IMR-90 (cell line): Measurements from ENCODE around the gene FADS2. TPM values are rescaled to one million over a fixed set of nuclear protein-coding genes. Genes with fewer than 3 reads are reported as not detected.

Experiments
- ATAC-seq: fragments of 200-7000 bp; cut with Tn5 transposase; 2 replicates; pipeline ENCODE4 v1.9.1; 2020; ENCODE audit warnings: low read depth, mild to moderate bottlenecking, moderate library complexity
- Bru-seq: library from RNA; stranded (reverse); fragments of 400-500 nt; gene quantifications from one replicate; lab custom pipeline; 2021; lab: Mats Ljungman, UMichigan
- BruChase-seq, 2 experiments: library from RNA; stranded (reverse); fragments of 400-500 nt; gene quantifications; one replicate each; lab custom pipeline; 2021; lab: Mats Ljungman, UMichigan
- BruUV-seq: library from RNA; stranded (reverse); fragments of 400-500 nt; replicated peaks from 2 replicates; lab custom pipeline; 2021; lab: Mats Ljungman, UMichigan
- CTCF ChIA-PET: fragments of 300-600 bp; formaldehyde crosslinking; extraction: SDS; loops from one replicate; lab custom pipeline; 2021; ENCODE audit warnings: antibody characterized with exemption; lab: Yijun Ruan, JAX
- POLR2A ChIA-PET: fragments of 300-600 bp; sonication (Branson Sonifier 250); formaldehyde crosslinking; loops from one replicate; lab custom pipeline; 2022; ENCODE audit warnings: antibody characterized with exemption; ENCODE audit not compliant: unreplicated experiment; lab: Charles Lee
- DNase-seq: peaks from one replicate; pipeline ENCODE4 v3.0.0; 2013
- H2AFZ ChIP-seq: replicated peaks from 2 replicates; pipeline ENCODE3; 2013; ENCODE audit warnings: low read length, mild to moderate bottlenecking; ENCODE audit not compliant: poor library complexity
- H2AK5ac ChIP-seq: 2 replicates; pipeline ENCODE4 v1.6.1; 2013; ENCODE audit warnings: low read depth, low read length, inconsistent platforms
- H2AK9ac ChIP-seq: replicated peaks from 2 replicates; pipeline ENCODE3; 2013; ENCODE audit warnings: mild to moderate bottlenecking, low read depth, low read length, moderate library complexity; ENCODE audit not compliant: poor library complexity
- H2BK120ac ChIP-seq: 2 replicates; pipeline ENCODE4 v1.6.1; 2013; ENCODE audit warnings: low read depth, low read length, inconsistent platforms
- H2BK15ac ChIP-seq: 3 replicates; pipeline ENCODE4 v1.6.1; 2013; ENCODE audit warnings: low read depth, low read length, inconsistent platforms
- H2BK20ac ChIP-seq: 2 replicates; pipeline ENCODE4 v1.6.1; 2013; ENCODE audit warnings: low read depth, mild to moderate bottlenecking, inconsistent platforms, low read length, moderate library complexity
- H2BK5ac ChIP-seq: 2 replicates; pipeline ENCODE4 v1.6.1; 2013; ENCODE audit warnings: mild to moderate bottlenecking, low read depth, low read length, inconsistent platforms; ENCODE audit not compliant: poor library complexity, severe bottlenecking
- H3K14ac ChIP-seq: replicated peaks from 2 replicates; pipeline ENCODE4 v1.6.1; 2013; ENCODE audit warnings: low read depth, low read length, inconsistent platforms
- H3K18ac ChIP-seq: 2 replicates; pipeline ENCODE4 v1.6.1; 2013; ENCODE audit warnings: low read depth, low read length, control low read depth
- H3K23ac ChIP-seq: 2 replicates; pipeline ENCODE4 v1.6.1; 2013; ENCODE audit warnings: low read depth, low read length, inconsistent platforms
- H3K27ac ChIP-seq: 2 replicates; pipeline ENCODE4 v1.5.1; 2013; ENCODE audit warnings: mild to moderate bottlenecking, control low read depth, low read length; ENCODE audit not compliant: insufficient read depth
- H3K27me3 ChIP-seq: 2 replicates; pipeline ENCODE4 v1.6.1; 2013; ENCODE audit warnings: low read length; ENCODE audit not compliant: control insufficient read depth, insufficient read depth
- H3K36me3 ChIP-seq: 2 replicates; pipeline ENCODE4 v1.6.1; 2013; ENCODE audit warnings: low read length, mixed read lengths; ENCODE audit not compliant: control insufficient read depth, insufficient read depth
- H3K4ac ChIP-seq: 2 replicates; pipeline ENCODE4 v1.6.1; 2013; ENCODE audit warnings: low read depth, low read length, inconsistent platforms
- H3K4me1 ChIP-seq: 2 replicates; pipeline ENCODE4 v1.6.1; 2013; ENCODE audit warnings: low read length, mixed read lengths; ENCODE audit not compliant: control insufficient read depth, insufficient read depth
- H3K4me2 ChIP-seq: 2 replicates; pipeline ENCODE4 v1.6.1; 2013; ENCODE audit warnings: low read depth, mild to moderate bottlenecking, control low read depth, low read length, moderate library complexity
- H3K4me3 ChIP-seq: 2 replicates; pipeline ENCODE4 v1.5.1; 2013; ENCODE audit warnings: low read depth, mild to moderate bottlenecking, control low read depth, low read length, moderate library complexity; ENCODE audit not compliant: insufficient read depth
- H3K56ac ChIP-seq: 2 replicates; pipeline ENCODE4 v1.6.1; 2013; ENCODE audit warnings: low read length, inconsistent platforms; ENCODE audit not compliant: insufficient read depth; ENCODE audit errors: extremely low read depth
- H3K79me1 ChIP-seq, 2 experiments: 2 replicates each; pipeline ENCODE4 v1.6.1; 2013; ENCODE audit warnings: low read length in 2 of 2, inconsistent platforms in 1 of 2, low read depth in 1 of 2
- H3K9ac ChIP-seq: 2 replicates; pipeline ENCODE4 v1.6.1; 2013; ENCODE audit warnings: low read depth, low read length, control low read depth
- H3K9me1 ChIP-seq: 2 replicates; pipeline ENCODE4 v1.6.1; 2013; ENCODE audit warnings: low read length, inconsistent platforms; ENCODE audit not compliant: insufficient read depth
- H3K9me3 ChIP-seq: 2 replicates; pipeline ENCODE4 v1.6.1; 2013; ENCODE audit warnings: low read length; ENCODE audit not compliant: control insufficient read depth, insufficient read depth
- H4K20me1 ChIP-seq: 2 replicates; pipeline ENCODE4 v1.6.1; 2013; ENCODE audit warnings: low read length, inconsistent platforms; ENCODE audit not compliant: insufficient read depth
- H4K5ac ChIP-seq: 2 replicates; pipeline ENCODE4 v1.6.1; 2013; ENCODE audit warnings: mild to moderate bottlenecking, low read depth, low read length, control low read depth
- H4K8ac ChIP-seq, 2 experiments: 2 replicates each; pipeline ENCODE4 v1.6.1; 2013; ENCODE audit warnings: low read depth in 2 of 2, low read length in 2 of 2, control low read depth in 1 of 2, inconsistent platforms in 1 of 2
- H4K91ac ChIP-seq: 2 replicates; pipeline ENCODE4 v1.6.1; 2013; ENCODE audit warnings: low read depth, low read length, inconsistent platforms; ENCODE audit not compliant: insufficient read depth
- BHLHE40 ChIP-seq: fragments of 150-350 bp; IDR thresholded peaks from 2 replicates; pipeline ENCODE4 v1.6.1; 2016; ENCODE audit warnings: mild to moderate bottlenecking, low read depth, low read length
- CHD1 ChIP-seq: IDR thresholded peaks from 2 replicates; pipeline ENCODE4 v1.6.1; 2012; ENCODE audit warnings: low read depth, low read length, improper control_type of control experiment
- FOS ChIP-seq: fragments of 150-350 bp; IDR thresholded peaks from 2 replicates; pipeline ENCODE4 v1.6.1; 2016; ENCODE audit warnings: low read depth, low read length
- MAFK ChIP-seq: IDR thresholded peaks from 2 replicates; pipeline ENCODE4 v1.6.1; 2012; ENCODE audit warnings: low read depth, low read length, improper control_type of control experiment
- MAZ ChIP-seq: IDR thresholded peaks from 2 replicates; pipeline ENCODE4 v1.6.1; 2012; ENCODE audit warnings: low read depth, mild to moderate bottlenecking, low read length, improper control_type of control experiment, moderate library complexity, borderline replicate concordance
- POLR2A ChIP-seq: IDR thresholded peaks from 2 replicates; pipeline ENCODE4 v1.6.1; 2012; ENCODE audit warnings: mild to moderate bottlenecking, low read depth, low read length
- RAD21 ChIP-seq: IDR thresholded peaks from 2 replicates; pipeline ENCODE4 v1.6.1; 2012; ENCODE audit warnings: low read length, improper control_type of control experiment
- USF2 ChIP-seq: fragments of 150-350 bp; IDR thresholded peaks from 2 replicates; pipeline ENCODE4 v1.6.1; 2017; ENCODE audit warnings: mild to moderate bottlenecking, antibody characterized with exemption, low read length, low read depth
- WGBS, 2 experiments: methylation state at CpG; one replicate each; pipeline versions ENCODE4 v1.1.5 to v1.1.7; 2013; ENCODE audit warnings: missing lambda C conversion rate in 2 of 2; ENCODE audit not compliant: insufficient read length in 1 of 2; ENCODE audit errors: extremely low coverage in 2 of 2; 5-methylcytosine and 5-hydroxymethylcytosine counted together
- dilution Hi-C: fragments of 300-500 bp; cut with HindIII; formaldehyde crosslinking; loops from one replicate; pipeline ENCODE4 v1.14.3; 2018; ENCODE audit warnings: low sequenced_read_pairs; ENCODE audit not compliant: unreplicated experiment
- in situ Hi-C: fragments of 300-500 bp; cut with MboI; formaldehyde crosslinking; loops from 3 replicates; pipeline ENCODE4 v1.14.3; 2019; ENCODE audit warnings: low sequenced_read_pairs, inconsistent platforms, mixed read lengths
- intact Hi-C: fragments of 100-400 bp; cut with micrococcal nuclease; formaldehyde crosslinking; loops from 2 replicates; pipeline ENCODE4 v1.10.0; 2022
- long read RNA-seq: library from polyadenylated mRNA; unstranded; transcript quantifications from one replicate; pipeline ENCODE4 v2.0.0, GENCODE V29; 2021; ENCODE audit not compliant: unreplicated experiment
- polyA plus RNA-seq, 3 experiments: library from polyadenylated mRNA; depleted of rRNA; stranded (reverse); fragments of >200 nt; gene quantifications; 2 replicates each; pipeline ENCODE4 v1.2.3, GENCODE V29; 2012; ENCODE audit warnings: low replicate concordance in 1 of 3
- total RNA-seq: library from RNA; depleted of rRNA; stranded (reverse); fragments of >200 nt; gene quantifications from 2 replicates; pipeline ENCODE4 v1.2.3, GENCODE V29; 2012; rRNA removed
- TF ChIP-seq, protein P1 (sequence below): conservative IDR thresholded peaks from 2 replicates; pipeline ENCODE4 v1.5.1; 2012; ENCODE audit warnings: mild to moderate bottlenecking, low read depth, low read length, improper control_type of control experiment
- TF ChIP-seq, protein P2 (sequence below): fragments of 150-350 bp; IDR thresholded peaks from 2 replicates; pipeline ENCODE4 v1.6.1; 2016; ENCODE audit warnings: low read depth, mild to moderate bottlenecking, low read length, moderate library complexity, borderline replicate concordance

Gene FADS2
- total RNA-seq (31.9 and 33.3 TPM in 2 replicates), polyA plus RNA-seq (2012; rRNA removed) (88.4 and 98.4 TPM in 2 replicates), Bru-seq, nascent RNA (percentile 52 among the genes with signal in this experiment), BruChase-seq, experiment 1, labeled RNA remaining after a 6-hour chase (percentile 61 among the genes with signal in this experiment), BruChase-seq, experiment 2, labeled RNA remaining after a 2-hour chase (percentile 62 among the genes with signal in this experiment)
- polyA plus RNA-seq (2012; cell fraction: cytosol; rRNA removed), result 45.4 and 87.9 TPM in 2 replicates
- polyA plus RNA-seq (2012; cell fraction: nucleus; rRNA removed; ENCODE audit: low replicate concordance), result 69.4 and 94.9 TPM in 2 replicates
- long read RNA-seq, full-length matches to known transcripts, result 45 of 195 reads
- long read RNA-seq, partial matches to known transcripts, result 137 of 195 reads
- long read RNA-seq, other reads (novel, unspliced or antisense), result 13 of 195 reads

GRCh38 chr11:61827571-61828378 is at the start of gene FADS2:
TSS of gene FADS2 (plus strand) at chr11:61828300. CDS start at chr11:61828391, 91 bp downstream.
- Histone ChIP-seq H2BK20ac (peak within 1 kb of the TSS; percentile 41), H4K20me1 (peaks cover 28% of the 10 kb centered on the region; the same call in 1 of the 2 replicates), H2AFZ (peak within 1 kb of the TSS; percentile 95), H4K8ac (peak within 1 kb of the TSS; percentile 79 to 99), H2AK5ac (peak within 1 kb of the TSS; percentile 99), H3K27me3 (no peaks in the 10 kb centered on the region), H3K79me1 (peaks cover 19 to 56% of the 10 kb centered on the region in 2 experiments), H3K4me2 (peak within 1 kb of the TSS; percentile 91), H2BK15ac (peak within 1 kb of the TSS; percentile 62; the same call in 2 of the 3 replicates), H3K36me3 (no peaks in the 10 kb centered on the region), H3K56ac (peak within 1 kb of the TSS; percentile 75), H3K4me3 (peak within 1 kb of the TSS; percentile 72), H3K4ac (peak within 1 kb of the TSS; percentile 91), H3K9me3 (no peaks in the 10 kb centered on the region), H4K5ac (peak within 1 kb of the TSS; percentile 57), H3K9me1 (peaks cover 16% of the 10 kb centered on the region), H2BK120ac (peak within 1 kb of the TSS; percentile 56), H2BK5ac (peak within 1 kb of the TSS; percentile 2), H4K91ac (peak within 1 kb of the TSS; percentile 93), H2AK9ac (peak within 1 kb of the TSS; percentile 99), H3K14ac (peak within 1 kb of the TSS; percentile 96), H3K18ac (peak within 1 kb of the TSS; percentile 40; the same call in 1 of the 2 replicates), H3K27ac (peak within 1 kb of the TSS; percentile 50), H3K23ac (peak within 1 kb of the TSS; percentile 95), H3K4me1 (peaks cover 11% of the 10 kb centered on the region; the same call in 1 of the 2 replicates), H3K9ac (peak within 1 kb of the TSS; percentile 79)
- WGBS, 2 experiments, result 0% methylated on average over 23 of the region's 83 CpGs; no CpG with 5 or more reads in 1 of the 2 experiments
- in situ Hi-C loops, result no loop called here
- ChIA-PET CTCF (interaction anchor here (1.0 to 1.3 kb wide), 4 partner anchors 10 to 254 kb away, joined by 3 to 5 read pairs (median 3); partner anchors contain the start of gene FADS1), POLR2A (interaction anchor here (1.6 kb wide), 1 partner anchor 13 kb away, joined by 7 read pairs; no protein-coding TSS in a partner anchor)
- intact Hi-C loops, result loop anchor here (2.0 kb wide), 1 partner anchor 31 kb away; no protein-coding TSS in a partner anchor
- DNase-seq (peak; percentile 89), ATAC-seq (peak; percentile 88)
- dilution Hi-C loops, result no loop called here
- TF ChIP-seq BHLHE40 (no peak), USF2 (no peak), POLR2A (peak; percentile 70), FOS (no peak), RAD21 (no peak), MAZ (peak; percentile 86; the same call in 1 of the 2 replicates), CHD1 (no peak), MAFK (no peak)
- TF ChIP-seq, protein P1, sequence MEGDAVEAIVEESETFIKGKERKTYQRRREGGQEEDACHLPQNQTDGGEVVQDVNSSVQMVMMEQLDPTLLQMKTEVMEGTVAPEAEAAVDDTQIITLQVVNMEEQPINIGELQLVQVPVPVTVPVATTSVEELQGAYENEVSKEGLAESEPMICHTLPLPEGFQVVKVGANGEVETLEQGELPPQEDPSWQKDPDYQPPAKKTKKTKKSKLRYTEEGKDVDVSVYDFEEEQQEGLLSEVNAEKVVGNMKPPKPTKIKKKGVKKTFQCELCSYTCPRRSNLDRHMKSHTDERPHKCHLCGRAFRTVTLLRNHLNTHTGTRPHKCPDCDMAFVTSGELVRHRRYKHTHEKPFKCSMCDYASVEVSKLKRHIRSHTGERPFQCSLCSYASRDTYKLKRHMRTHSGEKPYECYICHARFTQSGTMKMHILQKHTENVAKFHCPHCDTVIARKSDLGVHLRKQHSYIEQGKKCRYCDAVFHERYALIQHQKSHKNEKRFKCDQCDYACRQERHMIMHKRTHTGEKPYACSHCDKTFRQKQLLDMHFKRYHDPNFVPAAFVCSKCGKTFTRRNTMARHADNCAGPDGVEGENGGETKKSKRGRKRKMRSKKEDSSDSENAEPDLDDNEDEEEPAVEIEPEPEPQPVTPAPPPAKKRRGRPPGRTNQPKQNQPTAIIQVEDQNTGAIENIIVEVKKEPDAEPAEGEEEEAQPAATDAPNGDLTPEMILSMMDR, result no peak
- TF ChIP-seq, protein P2, sequence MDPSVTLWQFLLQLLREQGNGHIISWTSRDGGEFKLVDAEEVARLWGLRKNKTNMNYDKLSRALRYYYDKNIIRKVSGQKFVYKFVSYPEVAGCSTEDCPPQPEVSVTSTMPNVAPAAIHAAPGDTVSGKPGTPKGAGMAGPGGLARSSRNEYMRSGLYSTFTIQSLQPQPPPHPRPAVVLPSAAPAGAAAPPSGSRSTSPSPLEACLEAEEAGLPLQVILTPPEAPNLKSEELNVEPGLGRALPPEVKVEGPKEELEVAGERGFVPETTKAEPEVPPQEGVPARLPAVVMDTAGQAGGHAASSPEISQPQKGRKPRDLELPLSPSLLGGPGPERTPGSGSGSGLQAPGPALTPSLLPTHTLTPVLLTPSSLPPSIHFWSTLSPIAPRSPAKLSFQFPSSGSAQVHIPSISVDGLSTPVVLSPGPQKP, result no peak
- BruUV-seq, result no TSS peak
